ENCODE results near the gene RASA2.

DNA sequence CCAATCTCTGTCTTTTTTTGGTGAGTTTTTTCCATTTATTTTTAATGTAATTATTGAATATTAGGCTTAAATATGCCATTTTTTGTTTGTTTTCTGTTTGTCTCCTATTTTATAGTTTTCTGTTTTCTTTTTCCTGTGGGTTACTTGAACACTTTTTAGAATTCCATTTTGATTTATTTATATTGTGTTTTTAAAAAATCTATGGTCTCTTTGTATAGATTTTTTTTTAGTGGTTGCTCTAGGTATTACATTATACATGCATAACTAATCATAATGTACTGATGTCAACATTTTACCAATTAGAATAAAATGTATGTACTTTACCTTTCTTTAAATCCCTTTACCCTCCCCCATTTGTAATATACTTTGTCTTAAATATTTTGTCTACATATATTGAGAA is 56.2 kb downstream of the RASA2 start:
- TF ChIP-seq POLR2A (IDR thresholded peaks at IDR 0.05) (no peak), CTCF (IDR thresholded peaks at IDR 0.05 in 4 of 5, conservative IDR thresholded peaks at IDR 0.05 in 1 of 5) (peak in 1 of 5 experiments; percentile 24)
